GM03348 (cell line): Measurements from ENCODE around the gene EPC1.
"Not testable (repeated sequence)": the region's sequence is repeated elsewhere in the genome, so short reads cannot be mapped to it uniquely, and the experiment has no call there.

ENCODE experiments used
- DNase-seq: peaks from one replicate; pipeline ENCODE4 v3.0.0; 2012; ENCODE audit warnings: low spot score

The EPC1 gene

GRCh38 chr10:32346551-32347362, at the start of gene EPC1:
Gene EPC1, minus strand, starts transcription at chr10:32347158. Its CDS starts 243 bp downstream, at chr10:32346915.
- peak; percentile 98 for DNase-seq

- DNase-seq = no peak
Observed at GRCh38 chr10:32393911-32394310, 47.0 kb upstream of the EPC1 start.

GRCh38 chr10:32392284-32392683, 45.3 kb upstream of the EPC1 start:
- not testable (repeated sequence) for DNase-seq

- DNase-seq = no peak
Observed at GRCh38 chr10:32390193-32390592, 43.2 kb upstream of the EPC1 start.

- DNase-seq = no peak
Observed at GRCh38 chr10:32388258-32389027, 41.5 kb upstream of the EPC1 start.

- no peak for DNase-seq
Observed at GRCh38 chr10:32386623-32387260, 39.8 kb upstream of the EPC1 start.

- DNase-seq = no peak
Observed at GRCh38 chr10:32384171-32384570, 37.2 kb upstream of the EPC1 start.

- no peak for DNase-seq
Observed at GRCh38 chr10:32381165-32381564, 34.2 kb upstream of the EPC1 start.

- DNase-seq = no peak
Observed at GRCh38 chr10:32379950-32380551, 33.1 kb upstream of the EPC1 start.

- peak; percentile 68 for DNase-seq
Observed at GRCh38 chr10:32379318-32379949, 32.5 kb upstream of the EPC1 start.

GRCh38 chr10:32378363-32379317, 31.7 kb upstream of the EPC1 start:
- DNase-seq = peak; percentile 94

GRCh38 chr10:32377458-32378259, 30.7 kb upstream of the EPC1 start:
- peak; percentile 38 for DNase-seq

- DNase-seq = no peak
Observed at GRCh38 chr10:32376771-32377170, 29.8 kb upstream of the EPC1 start.

GRCh38 chr10:32376097-32376496, 29.1 kb upstream of the EPC1 start:
- no peak for DNase-seq

- DNase-seq = no peak
Observed at GRCh38 chr10:32375631-32376030, 28.7 kb upstream of the EPC1 start.

- DNase-seq = no peak
Observed at GRCh38 chr10:32374605-32375004, 27.6 kb upstream of the EPC1 start.

- DNase-seq = no peak
Observed at GRCh38 chr10:32373496-32373895, 26.5 kb upstream of the EPC1 start.

GRCh38 chr10:32373031-32373430, 26.1 kb upstream of the EPC1 start:
- DNase-seq = no peak

GRCh38 chr10:32372000-32372875, 25.3 kb upstream of the EPC1 start:
- DNase-seq = no peak
